OCI-LY1 (cell line): Measurements from ENCODE around the gene CLTB.

ENCODE experiments used
- CTCF ChIP-seq: fragments of 200-600 bp; sonication (generic), shearing (Covaris generic); IDR thresholded peaks from 2 replicates; pipeline ENCODE4 v1.5.1; 2017; ENCODE audit warnings: mild to moderate bottlenecking, antibody characterized with exemption, low read length, moderate library complexity, mixed read lengths
- EZH2 ChIP-seq: fragments of 200-600 bp; sonication (generic), shearing (Covaris generic); IDR thresholded peaks from 2 replicates; pipeline ENCODE4 v1.8.0; 2017; ENCODE audit warnings: borderline replicate concordance, mixed run types, mild to moderate bottlenecking, antibody characterized with exemption, low read length, moderate library complexity, mixed read lengths

- TF ChIP-seq CTCF, result no peak
- no peak for TF ChIP-seq EZH2
Measured at GRCh38 chr5:176388003-176388443, 28.3 kb downstream of the CLTB start.
